Breast epithelium (tissue), 4 donors: Measurements from ENCODE around the gene CCDC27. TPM values are rescaled to one million over a fixed set of nuclear protein-coding genes. Genes with fewer than 3 reads are reported as not detected.
A peak's percentile ranks its signal among the peaks of the same experiment; 100 is the strongest.

Experiments
- DNase-seq, 2 donors: peaks; one replicate each; pipeline ENCODE4 v3.0.0-alpha.2; 2019; ENCODE audit warnings: low spot score in 2 of 2
- H3K27ac ChIP-seq, 2 donors: fragments of 200-600 bp; sonication (generic) in 1 of 2; one replicate each; pipeline ENCODE4 v1.5.1; 2016 to 2019; ENCODE audit warnings: mild to moderate bottlenecking in 1 of 2
- H3K27me3 ChIP-seq, 2 donors: fragments of 200-600 bp; sonication (generic) in 1 of 2; one replicate each; pipeline versions ENCODE4 v1.5.1 to v1.6.0; 2017 to 2019; ENCODE audit warnings: control low read depth in 1 of 2, mild to moderate bottlenecking in 1 of 2
- H3K36me3 ChIP-seq: fragments of 200-600 bp; one replicate; pipeline ENCODE4 v1.5.1; 2019
- H3K4me1 ChIP-seq, 2 donors: fragments of 200-600 bp; sonication (generic); one replicate each; pipeline ENCODE4 v1.5.1; 2016 to 2019; ENCODE audit warnings: control low read depth in 1 of 2
- H3K4me3 ChIP-seq, 3 donors: fragments of 200-600 bp; sonication (generic); 1 replicate in 2 of 3; 2 replicates in 1 of 3; pipeline ENCODE4 v1.5.1; 2016 to 2019; ENCODE audit warnings: mild to moderate bottlenecking in 3 of 3, moderate library complexity in 2 of 3
- H3K9me3 ChIP-seq, 2 donors: fragments of 200-600 bp; sonication (generic) in 1 of 2; one replicate each; pipeline ENCODE4 v1.5.1; 2016 to 2019; ENCODE audit warnings: control low read depth in 1 of 2
- CTCF ChIP-seq, 3 donors: fragments of 450-650 bp; IDR thresholded peaks; one replicate each; pipeline ENCODE4 v1.5.1; 2016 to 2017; ENCODE audit warnings: antibody characterized with exemption in 3 of 3, mild to moderate bottlenecking in 3 of 3, moderate library complexity in 3 of 3
- POLR2A ChIP-seq: fragments of 450-650 bp; IDR thresholded peaks from one replicate; pipeline ENCODE4 v1.6.1; 2016; ENCODE audit warnings: antibody characterized with exemption, mild to moderate bottlenecking, moderate library complexity
- POLR2AphosphoS5 ChIP-seq, 3 donors: sonication (generic); formaldehyde crosslinking; IDR thresholded peaks; one replicate each; pipeline ENCODE4 v1.6.1; 2017; ENCODE audit warnings: antibody characterized with exemption in 3 of 3
- intact Hi-C: fragments of 100-400 bp; cut with DNase I; formaldehyde crosslinking; loops from one replicate; pipeline ENCODE4 v1.15.1; 2023; ENCODE audit warnings: low total_unique reads
- total RNA-seq, 3 donors: library from RNA; depleted of rRNA; stranded (reverse); fragments of >200 nt; gene quantifications; one replicate each; pipeline ENCODE4 v1.1.0, GENCODE V29; 2016

CCDC27 gene
- total RNA-seq, 3 donors from 2014 or later: not detected

DNA sequence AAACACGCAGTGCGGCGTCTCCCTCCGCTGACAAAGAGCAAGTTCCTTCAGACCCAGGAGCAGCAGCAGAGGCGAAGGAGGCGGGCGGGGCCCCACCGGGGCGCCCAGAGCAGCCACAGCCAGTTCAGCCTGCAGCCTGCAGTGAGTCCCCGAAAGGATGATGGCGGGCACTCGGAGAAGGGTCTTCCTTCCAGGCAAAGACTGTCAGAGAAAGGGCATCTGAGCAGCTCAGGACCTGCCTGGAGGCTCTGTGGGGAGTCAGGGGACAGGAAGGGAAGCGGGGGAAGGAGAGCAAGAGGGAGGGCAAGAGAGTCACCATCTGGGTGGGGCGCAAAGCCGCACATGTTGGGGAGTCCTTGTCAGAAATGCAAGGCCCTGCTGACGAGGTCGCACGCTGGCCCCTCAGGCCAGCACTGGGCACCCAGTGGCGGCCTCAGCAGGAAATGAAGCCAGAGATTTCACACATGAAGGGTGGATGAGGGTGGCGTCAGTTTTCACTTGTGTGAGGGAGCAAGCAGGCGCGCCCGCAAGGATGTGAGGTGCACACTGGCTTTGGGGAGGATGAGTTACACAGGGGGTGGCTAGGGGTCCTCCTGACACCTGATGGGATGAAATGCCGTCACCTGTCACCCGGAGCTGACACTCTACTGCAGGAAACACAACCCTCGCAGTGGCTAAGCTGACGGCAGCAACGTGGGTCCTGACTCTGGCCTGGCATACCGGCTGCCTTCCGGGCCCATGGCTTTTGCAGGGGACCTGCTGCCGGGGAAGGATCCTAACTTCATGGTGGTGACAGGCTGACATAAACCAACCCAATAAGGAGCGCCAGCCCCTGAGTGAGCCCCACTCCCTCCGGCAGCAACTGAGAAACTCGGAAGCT is 37.4 kb downstream of the CCDC27 start:
- TF ChIP-seq POLR2A (no peak), POLR2AphosphoS5 (IDR thresholded peaks at IDR 0.05) (no peak), CTCF (IDR thresholded peaks at IDR 0.05) (no peak)
- Histone ChIP-seq H3K4me1 (peaks cover 6 to 14% of the 10 kb centered on the region in 2 donors), H3K4me3 (no peak overlapping the region), H3K27me3 (no peaks in the 10 kb centered on the region), H3K27ac (peak overlapping the region in 1 of 2 donors; percentile 17), H3K9me3 (no peaks in the 10 kb centered on the region), H3K36me3 (peaks cover 5% of the 10 kb centered on the region)
- intact Hi-C loops: no loop called here
- no peak for DNase-seq

GRCh38 chr1:3790500-3790923 is 38.3 kb downstream of the CCDC27 start:
- Histone ChIP-seq H3K27me3 (no peaks in the 10 kb centered on the region), H3K36me3 (peaks cover 5% of the 10 kb centered on the region), H3K9me3 (no peaks in the 10 kb centered on the region), H3K4me3 (no peak overlapping the region), H3K27ac (no peak overlapping the region), H3K4me1 (peaks cover 9 to 22% of the 10 kb centered on the region in 2 donors)
- TF ChIP-seq POLR2A: no peak
- TF ChIP-seq CTCF (IDR thresholded peaks at IDR 0.05): no peak
- no peak for TF ChIP-seq POLR2AphosphoS5 (IDR thresholded peaks at IDR 0.05)
- intact Hi-C loops: no loop called here
- DNase-seq: no peak

GRCh38 chr1:3790952-3791351 is 38.7 kb downstream of the CCDC27 start:
- H3K4me3 ChIP-seq: no peak overlapping the region

DNA sequence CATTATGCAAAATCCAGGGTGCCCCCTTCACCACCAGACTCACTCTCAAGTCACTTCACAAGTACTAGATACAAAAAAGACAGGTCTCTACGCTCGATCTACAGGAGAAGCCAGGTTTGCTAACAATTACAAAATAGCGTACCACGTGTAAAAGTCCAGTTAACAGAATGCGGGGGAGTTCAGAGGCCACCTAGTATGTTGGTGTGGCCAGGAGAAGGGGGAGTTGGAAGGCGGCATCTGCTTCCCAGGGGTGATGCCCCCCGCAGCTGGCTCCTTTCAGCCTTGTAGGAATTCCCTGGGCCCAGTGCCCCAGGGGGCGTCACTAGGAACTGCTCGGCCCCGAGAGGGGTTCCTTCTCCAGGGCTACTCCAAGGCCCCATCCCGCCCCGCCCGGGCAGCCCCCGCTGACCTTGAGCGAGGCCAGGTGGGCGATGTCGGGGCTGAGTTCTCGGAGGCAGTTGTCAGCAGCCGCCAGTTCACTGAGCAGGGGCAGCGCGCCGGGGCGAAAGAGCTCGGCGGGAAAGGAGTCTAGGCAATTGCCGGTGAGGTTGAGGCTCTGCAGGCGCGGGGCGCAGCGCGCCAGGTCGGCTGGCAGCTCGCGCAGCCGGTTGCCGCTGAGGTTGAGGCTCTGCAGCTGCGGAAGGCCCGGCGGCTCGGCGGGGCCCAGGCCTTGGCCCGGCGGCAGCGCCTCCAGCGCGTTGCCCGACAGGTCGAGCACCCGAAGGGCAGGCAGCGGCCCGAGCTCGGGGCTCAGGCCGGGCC is 43.4 kb downstream of the CCDC27 start:
- Histone ChIP-seq H3K9me3 (no peaks in the 10 kb centered on the region), H3K27me3 (no peaks in the 10 kb centered on the region), H3K4me1 (peaks cover 11 to 19% of the 10 kb centered on the region in 2 donors), H3K36me3 (no peaks in the 10 kb centered on the region), H3K4me3 (peak overlapping the region; percentile 78 to 99 (median 99)), H3K27ac (peak overlapping the region; percentile 54 to 64)
- no peak for DNase-seq
- intact Hi-C loops: no loop called here
- TF ChIP-seq CTCF (IDR thresholded peaks at IDR 0.05) (no peak), POLR2A (no peak), POLR2AphosphoS5 (IDR thresholded peaks at IDR 0.05) (no peak)

More at GRCh38 chr1:3790952-3791351, 38.7 kb downstream of the CCDC27 start:
- peaks cover 11 to 24% of the 10 kb centered on the region in 2 donors for H3K4me1 ChIP-seq
- H3K27me3 ChIP-seq: no peaks in the 10 kb centered on the region
- TF ChIP-seq POLR2AphosphoS5 (IDR thresholded peaks at IDR 0.05) (no peak), CTCF (IDR thresholded peaks at IDR 0.05) (no peak), POLR2A (no peak)
- no peak overlapping the region for H3K27ac ChIP-seq
- intact Hi-C loops: no loop called here
- DNase-seq: no peak
- H3K36me3 ChIP-seq: peaks cover 5% of the 10 kb centered on the region
- H3K9me3 ChIP-seq: no peaks in the 10 kb centered on the region
